ENCODE measurements around the gene CHAF1A.

- TF ChIP-seq, protein P1, sequence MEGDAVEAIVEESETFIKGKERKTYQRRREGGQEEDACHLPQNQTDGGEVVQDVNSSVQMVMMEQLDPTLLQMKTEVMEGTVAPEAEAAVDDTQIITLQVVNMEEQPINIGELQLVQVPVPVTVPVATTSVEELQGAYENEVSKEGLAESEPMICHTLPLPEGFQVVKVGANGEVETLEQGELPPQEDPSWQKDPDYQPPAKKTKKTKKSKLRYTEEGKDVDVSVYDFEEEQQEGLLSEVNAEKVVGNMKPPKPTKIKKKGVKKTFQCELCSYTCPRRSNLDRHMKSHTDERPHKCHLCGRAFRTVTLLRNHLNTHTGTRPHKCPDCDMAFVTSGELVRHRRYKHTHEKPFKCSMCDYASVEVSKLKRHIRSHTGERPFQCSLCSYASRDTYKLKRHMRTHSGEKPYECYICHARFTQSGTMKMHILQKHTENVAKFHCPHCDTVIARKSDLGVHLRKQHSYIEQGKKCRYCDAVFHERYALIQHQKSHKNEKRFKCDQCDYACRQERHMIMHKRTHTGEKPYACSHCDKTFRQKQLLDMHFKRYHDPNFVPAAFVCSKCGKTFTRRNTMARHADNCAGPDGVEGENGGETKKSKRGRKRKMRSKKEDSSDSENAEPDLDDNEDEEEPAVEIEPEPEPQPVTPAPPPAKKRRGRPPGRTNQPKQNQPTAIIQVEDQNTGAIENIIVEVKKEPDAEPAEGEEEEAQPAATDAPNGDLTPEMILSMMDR (conservative IDR thresholded peaks at IDR 0.05): no peak
- TF ChIP-seq EZH2 (IDR thresholded peaks at IDR 0.05; ENCODE audit: low read depth): no peak
These were observed 71.5 kb downstream of the CHAF1A start for GRCh38 chr19:4473763-4474513.

All from PC-9 (cell line).